Endothelial cell of umbilical vein (primary cell): Measurements from ENCODE around the gene CHST8.

Source experiments
- CTCF ChIP-seq, 2 donors: IDR thresholded peaks; 1 replicate in 1 of 2; 2 replicates in 1 of 2; pipeline ENCODE4 v1.5.1; 2011; ENCODE audit warnings: low read length in 2 of 2, mild to moderate bottlenecking in 2 of 2, moderate library complexity in 2 of 2, control low read depth in 1 of 2, inconsistent platforms in 1 of 2, low read depth in 1 of 2; ENCODE audit not compliant: insufficient read depth in 1 of 2; ENCODE audit errors: extremely low read depth in 1 of 2
- EZH2 ChIP-seq: IDR thresholded peaks from 2 replicates; pipeline ENCODE4 v1.6.1; 2012; ENCODE audit warnings: borderline replicate concordance, low read depth, mild to moderate bottlenecking, moderate library complexity, low read length, inconsistent platforms; ENCODE audit not compliant: severe bottlenecking
- GATA2 ChIP-seq: IDR thresholded peaks from 2 replicates; pipeline ENCODE4 v1.7.0; 2011; ENCODE audit warnings: low read depth, mild to moderate bottlenecking, moderate library complexity, mixed read lengths, low read length; ENCODE audit not compliant: insufficient read length, insufficient read depth
- JUN ChIP-seq: IDR thresholded peaks from 2 replicates; pipeline ENCODE4 v1.6.1; 2011; ENCODE audit warnings: borderline replicate concordance, low read depth; ENCODE audit not compliant: insufficient read length, insufficient read depth
- MAX ChIP-seq: IDR thresholded peaks from 2 replicates; pipeline ENCODE4 v1.6.1; 2011; ENCODE audit not compliant: insufficient read depth, insufficient read length
- MYC ChIP-seq: IDR thresholded peaks from one replicate; pipeline ENCODE4 v1.6.1; 2011; ENCODE audit warnings: mild to moderate bottlenecking, low read depth, low read length
- POLR2A ChIP-seq: IDR thresholded peaks from 2 replicates; pipeline ENCODE4 v1.6.1; 2012; ENCODE audit warnings: low read depth, mild to moderate bottlenecking, control low read depth, low read length
- POLR2AphosphoS5 ChIP-seq: IDR thresholded peaks from 2 replicates; pipeline ENCODE4 v1.6.1; 2012; ENCODE audit warnings: low read depth, mild to moderate bottlenecking, control low read depth, low read length, moderate library complexity; ENCODE audit not compliant: insufficient read depth

GRCh38 chr19:33731881-33732280, 110.1 kb downstream of the CHST8 start:
- TF ChIP-seq MYC (no peak), POLR2A (no peak), CTCF (IDR thresholded peaks at IDR 0.05; ENCODE audit: extremely low read depth in 1 of 2, insufficient read depth in 1 of 2, low read depth in 1 of 2, low read length in 2 of 2) (no peak), POLR2AphosphoS5 (no peak), EZH2 (no peak), GATA2 (no peak), JUN (no peak), MAX (no peak)
